ENCODE measurements around the gene CCDC191. TPM values are rescaled to one million over a fixed set of nuclear protein-coding genes. Genes with fewer than 3 reads are reported as not detected.

Gene CCDC191
- total and polyA plus RNA-seq, 2 of the 4 experiments (the other 2 are of a cell fraction) = 0.72 to 1.1 TPM

- ChIA-PET CTCF (no interaction called here), POLR2A (ENCODE audit: unreplicated experiment) (no interaction called here)
- H3K56ac ChIP-seq (ENCODE audit: extremely low read depth, insufficient read depth, low read length) = no peak overlapping the region
- no peaks in the 10 kb centered on the region for H3K36me3 ChIP-seq (ENCODE audit: control insufficient read depth, insufficient read depth, low read length)
- H2BK120ac ChIP-seq (ENCODE audit: low read depth, low read length) = no peak overlapping the region
- peaks cover 8% of the 10 kb centered on the region for H3K27me3 ChIP-seq (ENCODE audit: control insufficient read depth, insufficient read depth, low read length)
- ATAC-seq (ENCODE audit: low read depth) (no peak), DNase-seq (no peak)
- intact Hi-C loops (cut with micrococcal nuclease) = no loop called here
- no peak overlapping the region for H2BK5ac ChIP-seq (ENCODE audit: low read depth, low read length, poor library complexity, severe bottlenecking)
- no peak overlapping the region for H3K23ac ChIP-seq (ENCODE audit: low read depth, low read length)
- in situ Hi-C loops (cut with MboI; ENCODE audit: low sequenced_read_pairs) = no loop called here
- no peak overlapping the region for H3K14ac ChIP-seq (replicated peaks; ENCODE audit: low read depth, low read length)
- H4K5ac ChIP-seq (ENCODE audit: low read depth, low read length) = no peak overlapping the region
- H2AK5ac ChIP-seq (ENCODE audit: low read depth, low read length) = no peak overlapping the region
- no peak overlapping the region for H2BK20ac ChIP-seq (ENCODE audit: low read depth, low read length)
- no peak overlapping the region for H2AK9ac ChIP-seq (replicated peaks; ENCODE audit: low read depth, low read length, poor library complexity)
- H3K4me2 ChIP-seq (ENCODE audit: low read depth, low read length) = no peak overlapping the region
- WGBS, 2 experiments (ENCODE audit: extremely low coverage in 2 of 2, insufficient read length in 1 of 2) = 70% methylated on average over 2 of the region's 8 CpGs; no CpG with 5 or more reads in 1 of the 2 experiments
- no peak overlapping the region for H4K8ac ChIP-seq (ENCODE audit: low read depth in 2 of 2, low read length in 2 of 2)
- H3K4me1 ChIP-seq (ENCODE audit: control insufficient read depth, insufficient read depth, low read length) = no peaks in the 10 kb centered on the region
- H3K18ac ChIP-seq (ENCODE audit: low read depth, low read length) = no peak overlapping the region
- no peaks in the 10 kb centered on the region for H3K9me1 ChIP-seq (ENCODE audit: insufficient read depth, low read length)
- H4K20me1 ChIP-seq (ENCODE audit: insufficient read depth, low read length) = no peaks in the 10 kb centered on the region
- no peaks in the 10 kb centered on the region for H3K79me1 ChIP-seq (ENCODE audit: low read depth in 1 of 2, low read length in 2 of 2)
- no peak overlapping the region for H3K4me3 ChIP-seq (ENCODE audit: insufficient read depth, low read depth, low read length)
- H3K27ac ChIP-seq (ENCODE audit: insufficient read depth, low read length) = no peak overlapping the region
- dilution Hi-C loops (cut with HindIII; ENCODE audit: low sequenced_read_pairs, unreplicated experiment) = no loop called here
- no peak for TF ChIP-seq RFX5 (IDR thresholded peaks at IDR 0.05; ENCODE audit: low read depth, low read length)
- no peak for TF ChIP-seq CEBPB (IDR thresholded peaks at IDR 0.05; ENCODE audit: low read depth, low read length)
- no peak for TF ChIP-seq MXI1 (IDR thresholded peaks at IDR 0.05; ENCODE audit: borderline replicate concordance, low read depth, low read length)
- TF ChIP-seq USF2 (IDR thresholded peaks at IDR 0.05; ENCODE audit: low read depth, low read length) = no peak
- TF ChIP-seq RCOR1 (IDR thresholded peaks at IDR 0.05; ENCODE audit: insufficient replicate concordance, low read length) = no peak
- no peak for TF ChIP-seq SMC3 (IDR thresholded peaks at IDR 0.05; ENCODE audit: low read depth, low read length)
- no peak for TF ChIP-seq NFE2L2 (IDR thresholded peaks at IDR 0.05; ENCODE audit: low read depth, low read length)
- TF ChIP-seq FOS (IDR thresholded peaks at IDR 0.05; ENCODE audit: low read depth, low read length) = no peak
- no peak for TF ChIP-seq POLR2A (IDR thresholded peaks at IDR 0.05; ENCODE audit: low read depth, low read length)
- TF ChIP-seq RAD21 (IDR thresholded peaks at IDR 0.05; ENCODE audit: low read length) = no peak
- TF ChIP-seq, protein P1, sequence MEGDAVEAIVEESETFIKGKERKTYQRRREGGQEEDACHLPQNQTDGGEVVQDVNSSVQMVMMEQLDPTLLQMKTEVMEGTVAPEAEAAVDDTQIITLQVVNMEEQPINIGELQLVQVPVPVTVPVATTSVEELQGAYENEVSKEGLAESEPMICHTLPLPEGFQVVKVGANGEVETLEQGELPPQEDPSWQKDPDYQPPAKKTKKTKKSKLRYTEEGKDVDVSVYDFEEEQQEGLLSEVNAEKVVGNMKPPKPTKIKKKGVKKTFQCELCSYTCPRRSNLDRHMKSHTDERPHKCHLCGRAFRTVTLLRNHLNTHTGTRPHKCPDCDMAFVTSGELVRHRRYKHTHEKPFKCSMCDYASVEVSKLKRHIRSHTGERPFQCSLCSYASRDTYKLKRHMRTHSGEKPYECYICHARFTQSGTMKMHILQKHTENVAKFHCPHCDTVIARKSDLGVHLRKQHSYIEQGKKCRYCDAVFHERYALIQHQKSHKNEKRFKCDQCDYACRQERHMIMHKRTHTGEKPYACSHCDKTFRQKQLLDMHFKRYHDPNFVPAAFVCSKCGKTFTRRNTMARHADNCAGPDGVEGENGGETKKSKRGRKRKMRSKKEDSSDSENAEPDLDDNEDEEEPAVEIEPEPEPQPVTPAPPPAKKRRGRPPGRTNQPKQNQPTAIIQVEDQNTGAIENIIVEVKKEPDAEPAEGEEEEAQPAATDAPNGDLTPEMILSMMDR (conservative IDR thresholded peaks at IDR 0.05; ENCODE audit: low read depth, low read length) = no peak
- TF ChIP-seq, protein P2, sequence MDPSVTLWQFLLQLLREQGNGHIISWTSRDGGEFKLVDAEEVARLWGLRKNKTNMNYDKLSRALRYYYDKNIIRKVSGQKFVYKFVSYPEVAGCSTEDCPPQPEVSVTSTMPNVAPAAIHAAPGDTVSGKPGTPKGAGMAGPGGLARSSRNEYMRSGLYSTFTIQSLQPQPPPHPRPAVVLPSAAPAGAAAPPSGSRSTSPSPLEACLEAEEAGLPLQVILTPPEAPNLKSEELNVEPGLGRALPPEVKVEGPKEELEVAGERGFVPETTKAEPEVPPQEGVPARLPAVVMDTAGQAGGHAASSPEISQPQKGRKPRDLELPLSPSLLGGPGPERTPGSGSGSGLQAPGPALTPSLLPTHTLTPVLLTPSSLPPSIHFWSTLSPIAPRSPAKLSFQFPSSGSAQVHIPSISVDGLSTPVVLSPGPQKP (IDR thresholded peaks at IDR 0.05; ENCODE audit: borderline replicate concordance, low read depth, low read length) = no peak
- no peak for TF ChIP-seq CHD1 (IDR thresholded peaks at IDR 0.05; ENCODE audit: low read depth, low read length)
- no peak for TF ChIP-seq MAFK (IDR thresholded peaks at IDR 0.05; ENCODE audit: low read depth, low read length)
- no peak for TF ChIP-seq MAZ (IDR thresholded peaks at IDR 0.05; ENCODE audit: borderline replicate concordance, low read depth, low read length)
- no peak for TF ChIP-seq BHLHE40 (IDR thresholded peaks at IDR 0.05; ENCODE audit: low read depth, low read length)
- H3K9me3 ChIP-seq (ENCODE audit: control insufficient read depth, insufficient read depth, low read length) = no peaks in the 10 kb centered on the region
- no peak overlapping the region for H4K91ac ChIP-seq (ENCODE audit: insufficient read depth, low read depth, low read length)
- BruUV-seq (replicated peaks) = no TSS peak
- H2BK15ac ChIP-seq (ENCODE audit: low read depth, low read length) = no peak overlapping the region
- no peak overlapping the region for H3K9ac ChIP-seq (ENCODE audit: low read depth, low read length)
- H2AFZ ChIP-seq (replicated peaks; ENCODE audit: low read length, poor library complexity) = no peak overlapping the region
- no peak overlapping the region for H3K4ac ChIP-seq (ENCODE audit: low read depth, low read length)
Observed at GRCh38 chr3:113954091-113954685, 102.1 kb downstream of the CCDC191 start.
